HG02759 (cell line): ENCODE data around the gene TESMIN.

Source experiments
- ATAC-seq: cut with Tn5 transposase; IDR thresholded peaks from one replicate; pipeline ENCODE4 v1.9.1; 2021; ENCODE audit warnings: mild to moderate bottlenecking, moderate library complexity; ENCODE audit not compliant: unreplicated experiment

The TESMIN gene

GRCh38 chr11:68714060-68714856, 37.1 kb downstream of the TESMIN start:
- no peak for ATAC-seq

GRCh38 chr11:68711114-68711513, 40.2 kb downstream of the TESMIN start:
- no peak for ATAC-seq

GRCh38 chr11:68710409-68710808, 40.9 kb downstream of the TESMIN start:
- ATAC-seq = no peak

- ATAC-seq = no peak
These were observed 42.3 kb downstream of the TESMIN start for GRCh38 chr11:68709062-68709461.

- no peak for ATAC-seq
These were observed 43.8 kb downstream of the TESMIN start for GRCh38 chr11:68707527-68707926.

DNA sequence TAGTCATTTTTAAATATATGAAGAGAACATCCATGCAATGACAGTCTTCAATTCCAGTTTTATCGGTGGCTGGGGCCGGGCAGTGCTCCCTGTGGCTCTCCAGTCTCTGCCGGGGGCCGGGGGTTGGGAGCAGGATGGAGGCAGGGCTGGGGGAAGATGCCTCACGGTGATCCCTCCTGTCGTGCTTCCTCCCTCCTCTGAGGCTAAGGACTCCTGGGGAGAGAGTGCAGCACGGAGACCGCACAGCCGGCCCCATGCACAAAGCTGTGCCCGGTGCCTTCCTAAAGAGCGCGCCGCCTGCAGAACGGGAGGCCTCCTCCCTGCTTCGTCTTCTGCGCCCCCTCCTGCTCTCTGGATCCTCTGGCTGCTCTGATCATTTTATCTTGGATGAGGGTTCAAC, 46.4 kb downstream of the TESMIN start:
- ATAC-seq = no peak

- no peak for ATAC-seq
These were observed 52.3 kb downstream of the TESMIN start for GRCh38 chr11:68698993-68699392.

GRCh38 chr11:68695531-68695930, 55.8 kb downstream of the TESMIN start:
- ATAC-seq = no peak

GRCh38 chr11:68694431-68695297, 56.7 kb downstream of the TESMIN start:
- no peak for ATAC-seq

DNA sequence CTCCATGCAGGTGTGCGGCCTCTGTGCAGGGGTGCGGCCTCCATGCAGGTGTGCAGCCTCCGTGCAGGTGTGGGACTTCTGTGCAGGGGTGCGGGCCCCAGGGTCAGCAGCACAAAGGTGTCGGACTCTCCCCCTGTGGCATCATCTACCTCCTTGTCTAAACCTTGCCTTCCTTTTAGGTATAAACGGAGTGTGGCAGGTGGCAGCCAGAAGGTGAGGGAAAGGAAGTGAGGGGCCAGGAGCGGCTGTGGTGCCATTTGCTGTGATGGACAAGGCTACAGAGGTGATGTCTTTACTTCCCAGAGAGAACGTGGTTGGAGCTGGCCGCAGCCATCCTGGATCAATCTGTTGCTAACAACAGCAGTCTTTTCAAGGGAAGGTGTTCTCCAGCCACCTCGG, 57.8 kb downstream of the TESMIN start:
- ATAC-seq = no peak

DNA sequence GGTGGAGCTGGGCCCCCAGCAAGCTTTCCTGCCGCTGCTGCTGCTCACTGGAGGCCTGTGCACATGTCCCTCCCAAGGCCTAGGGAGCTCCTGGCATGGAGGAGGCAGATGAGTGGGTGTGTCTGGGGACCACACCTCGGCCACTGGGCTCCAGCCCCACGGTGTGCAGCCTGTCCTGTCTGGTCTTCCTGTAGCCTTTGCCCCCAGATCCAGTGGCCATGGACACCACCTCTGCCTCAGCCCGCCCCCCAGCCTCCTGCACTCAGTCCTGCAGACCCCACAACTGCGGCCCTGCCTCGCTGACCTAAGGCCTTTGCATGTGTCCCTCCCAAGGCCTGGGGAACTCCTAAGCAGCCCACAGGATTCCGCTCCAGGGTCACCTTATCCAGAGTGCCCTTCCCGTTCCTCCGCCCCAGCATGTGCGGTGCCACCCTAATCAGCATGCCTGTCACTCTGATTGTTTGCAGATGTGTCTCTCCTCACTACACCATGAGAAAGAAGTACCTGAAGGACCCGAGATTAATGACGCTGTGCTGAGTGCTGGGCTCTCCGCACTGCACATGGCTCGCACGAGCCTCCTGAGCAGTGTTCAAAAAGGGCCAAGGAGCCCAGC, 58.3 kb downstream of the TESMIN start:
- no peak for ATAC-seq

DNA sequence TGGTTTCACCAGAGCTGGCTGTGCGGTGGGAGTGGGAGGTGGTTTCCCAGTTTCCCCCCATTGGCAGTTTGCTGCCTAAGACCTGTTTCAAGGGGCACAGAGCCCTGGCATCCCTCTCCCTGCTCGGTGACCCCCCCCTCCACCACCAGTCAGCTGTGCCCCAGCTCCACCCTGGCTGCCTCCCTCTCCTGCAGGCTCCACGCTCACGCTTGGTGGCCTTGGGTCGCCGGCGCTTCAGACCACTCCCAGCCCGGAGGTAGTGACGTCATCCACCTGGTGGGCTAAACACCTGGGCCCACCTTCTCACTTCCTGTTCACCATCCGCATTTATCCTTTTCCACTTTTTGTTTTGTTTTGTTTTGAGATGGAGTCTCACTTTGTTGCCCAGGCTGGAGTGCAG, 59.2 kb downstream of the TESMIN start:
- ATAC-seq = no peak

DNA sequence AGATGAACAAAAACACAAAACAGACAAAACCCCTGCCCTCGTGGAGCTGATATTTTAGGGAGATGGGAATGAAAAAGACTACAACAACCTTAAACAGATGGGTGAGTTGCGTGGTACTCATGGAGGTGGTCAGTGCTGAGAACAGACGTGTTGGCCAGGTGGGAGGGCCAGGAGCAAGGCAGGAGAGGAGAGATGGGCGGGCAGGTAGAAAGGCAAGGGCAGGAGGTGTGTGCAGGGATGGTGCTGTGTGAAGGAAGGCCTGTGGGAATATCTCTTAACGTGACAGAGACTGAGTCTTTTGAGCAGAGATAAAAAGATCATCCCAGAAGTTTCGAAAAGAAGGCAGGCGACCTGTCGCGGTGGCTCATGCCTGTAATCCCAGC, 59.9 kb downstream of the TESMIN start:
- ATAC-seq = no peak

GRCh38 chr11:68690671-68691401, 60.5 kb downstream of the TESMIN start:
- ATAC-seq = no peak

DNA sequence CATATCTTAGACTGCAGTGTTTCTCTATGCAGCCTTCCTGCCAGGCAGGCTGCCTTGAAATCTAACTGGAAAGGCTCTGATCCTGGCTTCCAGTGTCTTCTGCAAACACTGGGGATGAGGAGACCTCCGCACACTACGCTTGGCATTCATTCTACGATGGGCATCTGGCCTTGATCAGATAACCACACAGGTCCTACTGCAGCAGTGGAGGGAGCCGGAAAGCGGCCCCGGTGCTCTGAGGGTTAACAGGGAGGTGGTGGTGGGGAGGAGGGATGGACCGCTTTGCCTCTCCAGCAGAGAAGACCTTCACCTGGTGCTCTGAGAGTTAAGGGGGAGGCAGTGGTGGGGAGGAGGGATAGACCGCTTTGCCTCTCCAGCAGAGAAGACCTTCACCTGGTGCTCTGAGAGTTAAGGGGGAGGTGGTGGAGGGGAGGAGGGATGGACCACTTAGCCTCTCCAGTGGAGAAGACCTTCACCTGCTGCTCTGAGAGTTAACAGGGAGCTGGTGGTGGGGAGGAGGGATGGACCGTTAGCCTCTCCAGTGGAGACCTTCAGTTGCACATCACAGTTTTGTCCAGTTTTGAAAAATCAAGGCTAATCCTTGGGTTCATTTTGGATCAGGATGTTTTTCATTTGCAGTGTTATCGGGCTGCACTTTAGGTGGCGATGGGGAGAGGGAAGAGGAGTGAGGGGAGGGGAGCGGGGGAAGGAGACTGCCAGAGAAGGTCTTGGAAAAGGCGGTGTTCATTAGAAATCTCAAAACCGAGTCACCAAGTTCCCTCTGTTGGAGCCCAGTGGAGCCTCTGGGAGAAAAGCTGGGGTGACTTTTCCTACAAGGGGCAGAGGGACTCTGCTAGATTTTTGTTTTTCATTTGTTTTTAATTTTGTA, 61.3 kb downstream of the TESMIN start:
- ATAC-seq = no peak

- no peak for ATAC-seq
These were observed 62.4 kb downstream of the TESMIN start for GRCh38 chr11:68688881-68689280.

GRCh38 chr11:68687986-68688385, 63.3 kb downstream of the TESMIN start:
- no peak for ATAC-seq

DNA sequence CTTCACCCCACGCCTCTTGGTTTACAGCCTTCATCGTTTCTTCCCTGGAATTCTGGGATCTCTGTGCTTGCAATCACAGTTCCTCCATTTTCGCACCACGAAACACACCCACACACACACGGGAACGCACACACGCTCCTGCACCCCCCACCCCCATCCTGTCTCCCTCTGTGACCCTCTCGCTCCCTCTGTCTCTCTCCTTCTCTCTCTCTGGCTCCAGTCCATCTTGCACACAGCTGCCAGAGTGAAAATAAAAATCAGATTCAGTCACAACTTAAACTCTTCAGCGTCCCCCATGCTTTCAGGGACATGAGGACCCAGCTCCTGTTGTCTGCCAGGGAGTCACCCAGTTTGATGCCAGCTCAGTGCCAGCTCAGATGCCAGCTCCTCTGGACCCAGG, 64.0 kb downstream of the TESMIN start:
- ATAC-seq = no peak

- ATAC-seq = no peak
These were observed 64.8 kb downstream of the TESMIN start for GRCh38 chr11:68686486-68686885.
